Gastrocnemius medialis (tissue), 4 donors: Measurements from ENCODE around the gene MLXIPL. TPM values are rescaled to one million over a fixed set of nuclear protein-coding genes. Genes with fewer than 3 reads are reported as not detected.
"Not testable (repeated sequence)": the region's sequence is repeated elsewhere in the genome, so short reads cannot be mapped to it uniquely, and the experiment has no call there.

Source experiments
- ATAC-seq, 2 donors: fragments of 150-250 bp; one replicate each; pipeline ENCODE4 v1.9.1; 2016
- DNase-seq, 2 donors: peaks; one replicate each; pipeline ENCODE4 v3.0.0-alpha.2; 2019
- H3K27ac ChIP-seq, 4 donors: fragments of 200-600 bp; sonication (generic); 1 replicate in 1 of 4; 2 replicates in 3 of 4; pipeline ENCODE4 v1.5.1; 2016 to 2018; ENCODE audit warnings: mild to moderate bottlenecking in 2 of 4, moderate library complexity in 1 of 4
- H3K27me3 ChIP-seq, 3 donors: fragments of 200-600 bp; sonication (generic) in 2 of 3; 1 replicate in 1 of 3; 2 replicates in 2 of 3; pipeline versions ENCODE4 v1.5.1 to v1.6.0; 2016 to 2019; ENCODE audit warnings: mild to moderate bottlenecking in 1 of 3, moderate library complexity in 1 of 3
- H3K36me3 ChIP-seq, 2 donors: fragments of 200-600 bp; sonication (generic) in 1 of 2; one replicate each; pipeline ENCODE4 v1.5.1; 2017 to 2018
- H3K4me1 ChIP-seq, 2 donors: fragments of 200-600 bp; sonication (generic) in 1 of 2; one replicate each; pipeline ENCODE4 v1.5.1; 2016 to 2017; ENCODE audit warnings: mild to moderate bottlenecking in 2 of 2
- H3K4me3 ChIP-seq, 4 donors: fragments of 200-600 bp; sonication (generic) in 3 of 4; 1 replicate in 1 of 4; 2 replicates in 3 of 4; pipeline ENCODE4 v1.5.1; 2016 to 2019; ENCODE audit warnings: mild to moderate bottlenecking in 2 of 4
- H3K9me3 ChIP-seq, 3 donors: fragments of 200-600 bp; sonication (generic) in 2 of 3; 1 replicate in 1 of 3; 2 replicates in 2 of 3; pipeline ENCODE4 v1.5.1; 2016 to 2019
- POLR2A ChIP-seq, 2 donors: fragments of 450-650 bp; IDR thresholded peaks; one replicate each; pipeline ENCODE4 v1.6.1; 2017; ENCODE audit warnings: antibody characterized with exemption in 2 of 2, mild to moderate bottlenecking in 2 of 2, moderate library complexity in 2 of 2
- in situ Hi-C, 4 donors: fragments of 200-750 bp; cut with MboI; loops; one replicate each; pipeline versions ENCODE4 v1.15.0 to v1.8.0; 2017; ENCODE audit warnings: low sequenced_read_pairs in 4 of 4
- intact Hi-C: fragments of 100-400 bp; cut with DNase I; formaldehyde crosslinking; loops from one replicate; pipeline ENCODE4 v1.15.1; 2023; ENCODE audit warnings: low total_unique reads
- total RNA-seq, 4 donors: library from RNA; depleted of rRNA; stranded (reverse); fragments of >200 nt; gene quantifications; one replicate each; pipeline versions ENCODE4 v1.1.0 to v1.2.3, GENCODE V29; 2016
- TF ChIP-seq, protein P1 (sequence below), 5 experiments: fragments of 450-650 bp in 3 of 5; fragments of 200-600 bp in 2 of 5; sonication (generic) in 2 of 5; IDR thresholded peaks in 4 of 5; conservative IDR thresholded peaks in 1 of 5; 1 replicate in 4 of 5; 2 replicates in 1 of 5; pipeline ENCODE4 v1.5.1; 2016 to 2019; ENCODE audit warnings: antibody characterized with exemption in 5 of 5, mild to moderate bottlenecking in 3 of 5, moderate library complexity in 3 of 5

The MLXIPL gene
- total RNA-seq, 4 donors from 2014 or later = 7.6 to 107 (median 29.2) TPM

GRCh38 chr7:73567846-73568685 is 56.3 kb downstream of the MLXIPL start:
- intact Hi-C loops = no loop called here
- peak in 1 of 2 donors; percentile 7 for DNase-seq
- ATAC-seq = no peak
- Histone ChIP-seq H3K9me3 (no peaks in the 10 kb centered on the region), H3K27ac (no peak overlapping the region), H3K36me3 (peaks cover 0 to 41% of the 10 kb centered on the region in 2 donors), H3K27me3 (no peaks in the 10 kb centered on the region), H3K4me1 (peaks cover 0 to 3% of the 10 kb centered on the region in 2 donors), H3K4me3 (no peak overlapping the region)
- TF ChIP-seq, protein P1, sequence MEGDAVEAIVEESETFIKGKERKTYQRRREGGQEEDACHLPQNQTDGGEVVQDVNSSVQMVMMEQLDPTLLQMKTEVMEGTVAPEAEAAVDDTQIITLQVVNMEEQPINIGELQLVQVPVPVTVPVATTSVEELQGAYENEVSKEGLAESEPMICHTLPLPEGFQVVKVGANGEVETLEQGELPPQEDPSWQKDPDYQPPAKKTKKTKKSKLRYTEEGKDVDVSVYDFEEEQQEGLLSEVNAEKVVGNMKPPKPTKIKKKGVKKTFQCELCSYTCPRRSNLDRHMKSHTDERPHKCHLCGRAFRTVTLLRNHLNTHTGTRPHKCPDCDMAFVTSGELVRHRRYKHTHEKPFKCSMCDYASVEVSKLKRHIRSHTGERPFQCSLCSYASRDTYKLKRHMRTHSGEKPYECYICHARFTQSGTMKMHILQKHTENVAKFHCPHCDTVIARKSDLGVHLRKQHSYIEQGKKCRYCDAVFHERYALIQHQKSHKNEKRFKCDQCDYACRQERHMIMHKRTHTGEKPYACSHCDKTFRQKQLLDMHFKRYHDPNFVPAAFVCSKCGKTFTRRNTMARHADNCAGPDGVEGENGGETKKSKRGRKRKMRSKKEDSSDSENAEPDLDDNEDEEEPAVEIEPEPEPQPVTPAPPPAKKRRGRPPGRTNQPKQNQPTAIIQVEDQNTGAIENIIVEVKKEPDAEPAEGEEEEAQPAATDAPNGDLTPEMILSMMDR (IDR thresholded peaks at IDR 0.05 in 4 of 5, conservative IDR thresholded peaks at IDR 0.05 in 1 of 5) = no peak
- TF ChIP-seq POLR2A (IDR thresholded peaks at IDR 0.05) = no peak
- in situ Hi-C loops = no loop called here

DNA sequence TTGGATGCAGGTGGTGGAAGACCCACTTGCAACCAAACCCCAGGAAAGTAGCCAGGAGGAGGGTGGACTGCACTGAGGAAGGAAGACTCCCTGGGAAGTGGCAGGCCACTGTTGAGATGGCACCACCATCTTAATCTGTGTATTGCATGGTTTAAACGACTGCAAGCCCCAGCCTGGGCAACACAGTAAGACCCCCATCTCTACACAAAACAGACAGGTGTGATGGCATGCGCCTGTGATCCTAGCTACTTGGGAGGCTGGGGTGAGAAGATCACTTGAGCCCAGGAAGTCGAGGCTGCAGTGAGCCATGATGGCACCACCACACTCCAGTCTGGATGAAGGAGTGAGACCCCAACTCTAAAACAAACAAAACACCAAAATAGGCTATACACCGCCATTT is 57.2 kb downstream of the MLXIPL start:
- ATAC-seq = no peak
- intact Hi-C loops (no loop called here), in situ Hi-C loops (no loop called here)
- DNase-seq = no peak
- Histone ChIP-seq H3K9me3 (no peaks in the 10 kb centered on the region), H3K36me3 (peaks cover 0 to 32% of the 10 kb centered on the region in 2 donors), H3K27me3 (no peaks in the 10 kb centered on the region), H3K27ac (no peak overlapping the region), H3K4me1 (peaks cover 0 to 3% of the 10 kb centered on the region in 2 donors), H3K4me3 (no peak overlapping the region)
- TF ChIP-seq POLR2A (IDR thresholded peaks at IDR 0.05) = no peak
- TF ChIP-seq, protein P1 (IDR thresholded peaks at IDR 0.05 in 4 of 5, conservative IDR thresholded peaks at IDR 0.05 in 1 of 5) = no peak

- H3K27ac ChIP-seq, H3K9me3 ChIP-seq, ATAC-seq, in situ Hi-C loops, DNase-seq, H3K4me1 ChIP-seq, H3K27me3 ChIP-seq, H3K4me3 ChIP-seq, intact Hi-C loops: not testable (repeated sequence)
- H3K36me3 ChIP-seq = peaks cover 0 to 24% of the 10 kb centered on the region in 2 donors
These were observed 57.9 kb downstream of the MLXIPL start for GRCh38 chr7:73566431-73566830.

DNA sequence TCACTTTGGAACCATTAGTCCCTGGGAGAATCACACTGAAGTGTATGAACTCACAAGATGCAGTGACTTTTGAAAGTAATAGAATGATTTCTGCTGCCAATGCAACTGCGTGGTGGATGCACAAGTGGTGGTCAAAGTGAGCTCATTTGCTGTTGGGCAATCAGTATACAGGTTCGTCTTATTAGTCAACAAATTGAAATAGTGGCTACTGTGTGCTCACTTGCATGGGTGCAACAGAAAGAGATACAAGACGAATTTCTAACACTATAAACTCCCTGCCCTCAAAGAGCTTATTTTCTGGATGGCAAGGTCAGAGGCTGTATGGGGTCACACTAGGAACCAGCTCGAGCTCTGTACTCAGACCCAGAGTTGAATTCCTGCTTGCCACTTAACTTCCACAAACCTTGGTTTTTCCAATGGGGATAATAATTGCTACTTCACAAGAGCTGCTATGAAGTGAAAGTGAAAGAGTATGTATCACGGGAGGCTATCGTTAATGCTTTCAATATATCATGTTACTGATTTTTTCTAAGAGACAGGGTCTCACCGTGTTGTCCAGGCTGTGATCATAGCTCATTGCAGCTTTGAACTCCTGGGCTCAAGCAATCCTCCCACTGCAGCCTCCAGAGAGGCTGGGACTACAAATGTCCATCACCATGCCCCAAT is 58.5 kb downstream of the MLXIPL start:
- ATAC-seq = no peak
- no peaks in the 10 kb centered on the region for H3K27me3 ChIP-seq
- H3K4me1 ChIP-seq = peaks cover 0 to 3% of the 10 kb centered on the region in 2 donors
- TF ChIP-seq POLR2A (IDR thresholded peaks at IDR 0.05) = no peak
- TF ChIP-seq, protein P1 (IDR thresholded peaks at IDR 0.05 in 4 of 5, conservative IDR thresholded peaks at IDR 0.05 in 1 of 5) = no peak
- H3K9me3 ChIP-seq = no peaks in the 10 kb centered on the region
- no peak overlapping the region for H3K27ac ChIP-seq
- H3K36me3 ChIP-seq = peaks cover 0 to 18% of the 10 kb centered on the region in 2 donors
- no peak for DNase-seq
- peak overlapping the region in 1 of 4 donors; percentile 22 for H3K4me3 ChIP-seq
- in situ Hi-C loops (no loop called here), intact Hi-C loops (no loop called here)
